ENCODE data around the gene SKOR2.

The SKOR2 gene

GRCh38 chr18:47260120-47260923, 8.9 kb upstream of the SKOR2 start:
- DNase-seq = peak; percentile 52

- DNase-seq = peak; percentile 50
Measured at GRCh38 chr18:47254341-47254939, 3.0 kb upstream of the SKOR2 start.

DNA sequence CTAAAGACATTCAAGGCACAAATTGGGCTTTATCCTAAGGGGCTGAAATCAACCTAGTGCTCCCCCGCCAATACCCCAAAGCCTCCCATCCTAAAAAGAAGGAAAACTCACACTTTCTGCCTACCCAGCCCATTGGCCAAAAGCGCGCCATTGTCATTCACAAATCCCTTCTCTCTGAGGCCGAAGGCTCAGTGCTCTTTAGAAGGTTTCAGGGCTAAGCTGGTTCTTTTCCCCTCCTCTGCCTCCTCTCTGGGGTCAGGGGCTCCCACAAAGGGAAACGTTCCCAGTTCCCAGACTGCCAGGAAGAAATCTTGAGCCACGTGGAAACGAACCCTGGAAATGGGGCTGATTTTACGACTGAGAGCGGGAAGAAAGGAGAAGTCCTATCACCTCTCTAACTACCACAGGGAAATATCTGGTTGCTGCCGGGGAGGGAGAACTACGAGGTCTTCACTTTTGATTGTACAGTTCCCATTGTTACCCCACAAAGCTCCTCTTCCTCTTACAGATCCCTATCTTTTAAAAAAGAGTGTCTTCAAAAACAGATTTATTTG, 1.7 kb upstream of the SKOR2 start:
- no peak for DNase-seq

- no peak for DNase-seq
Measured at GRCh38 chr18:47250391-47251046, 941 bp downstream of the SKOR2 start.

DNA sequence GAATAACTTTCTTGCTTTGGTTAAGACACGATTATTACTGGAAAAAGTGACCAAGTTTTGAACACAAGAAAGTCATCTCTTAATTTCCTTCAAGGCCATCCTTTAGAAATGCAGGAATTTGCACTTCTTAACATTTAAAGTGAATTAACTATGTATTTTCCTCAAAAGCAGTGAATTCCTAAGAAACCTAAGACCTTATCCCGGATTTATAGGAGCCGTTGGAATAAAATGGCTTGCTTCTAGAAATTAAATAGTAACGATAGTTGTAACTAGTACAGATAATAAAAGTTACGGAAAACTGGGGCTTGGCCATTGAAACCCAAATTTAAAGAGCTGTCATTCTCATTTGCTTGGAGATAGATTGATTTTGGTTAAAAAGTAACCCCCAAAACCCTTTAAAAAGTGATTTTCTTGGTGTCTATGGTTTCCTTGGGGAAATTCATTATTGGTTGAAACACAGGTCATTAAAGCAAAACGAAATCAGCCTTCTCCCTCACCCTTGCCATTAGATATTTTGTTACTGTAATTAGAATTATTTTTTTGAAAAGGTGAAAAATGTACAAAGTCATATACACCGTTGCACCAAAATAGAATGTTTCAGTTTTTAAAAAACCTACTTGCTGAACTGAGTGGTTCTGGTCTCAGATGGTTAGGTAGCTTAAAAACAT, 2.0 kb downstream of the SKOR2 start:
- no peak for DNase-seq

- DNase-seq = no peak
Measured at GRCh38 chr18:47248604-47249313, 2.7 kb downstream of the SKOR2 start.

DNA sequence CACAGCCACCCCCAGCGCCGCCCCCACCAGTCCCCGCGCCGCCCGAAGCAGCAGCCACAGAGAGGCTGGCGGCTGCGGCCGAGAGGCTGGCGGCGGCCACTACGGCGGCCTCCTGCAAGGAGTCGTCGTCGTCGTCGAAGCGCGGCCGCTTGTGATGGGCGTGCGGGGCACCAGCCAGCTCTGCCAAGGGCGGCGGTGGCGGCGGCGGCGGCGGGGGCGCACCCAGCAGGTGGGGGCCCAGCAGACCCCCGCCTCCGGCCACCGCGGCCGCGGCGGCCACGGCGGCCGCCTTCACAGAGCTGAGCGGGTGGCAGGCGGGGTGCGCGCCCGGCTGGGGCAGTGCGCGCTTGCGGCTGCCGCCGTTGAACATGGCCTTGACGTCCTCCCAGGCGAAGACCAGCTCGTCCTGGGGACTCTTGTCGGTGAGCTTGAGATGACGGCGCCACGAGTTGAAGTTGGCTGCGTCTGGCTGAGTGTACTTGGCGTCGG, 3.3 kb downstream of the SKOR2 start:
- DNase-seq = no peak

DNA sequence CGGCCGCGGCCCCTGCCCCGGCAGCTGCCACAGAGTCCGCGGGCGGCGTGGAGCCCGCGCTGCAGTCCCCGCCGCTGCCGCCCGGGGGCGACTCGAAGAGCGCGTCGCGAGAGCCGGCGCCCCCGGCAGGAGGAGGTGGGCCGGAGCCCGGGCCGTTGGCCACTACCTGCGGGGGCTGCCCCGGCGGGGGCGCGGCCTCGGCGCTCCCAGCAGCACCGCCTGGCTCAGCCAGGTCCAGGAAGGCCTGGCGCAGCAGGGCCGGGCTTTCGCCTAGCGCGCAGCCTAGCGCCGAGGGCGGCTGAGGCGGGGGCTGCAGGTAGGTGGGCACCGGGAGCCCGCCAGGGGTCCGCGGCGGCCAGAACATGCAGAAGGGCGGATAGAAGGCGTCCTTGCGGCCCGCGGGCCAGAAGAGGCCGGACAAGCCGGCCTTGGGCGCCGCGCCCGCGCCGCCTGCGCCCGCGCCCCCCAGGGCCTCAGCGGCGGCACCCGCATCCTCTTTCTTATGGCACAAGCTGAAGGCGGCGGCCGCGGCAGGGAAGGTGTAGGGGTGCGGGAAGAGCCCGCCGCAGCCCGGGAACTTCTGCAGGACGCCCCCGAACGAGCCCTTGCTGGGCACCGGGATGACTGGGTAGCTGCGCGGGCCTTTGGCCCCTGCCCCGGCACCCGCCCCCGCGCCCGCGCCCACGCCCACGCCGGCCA, 3.9 kb downstream of the SKOR2 start:
- DNase-seq = peak; percentile 34

- no peak for DNase-seq
Measured at GRCh38 chr18:47247036-47247415, 4.4 kb downstream of the SKOR2 start.

DNA sequence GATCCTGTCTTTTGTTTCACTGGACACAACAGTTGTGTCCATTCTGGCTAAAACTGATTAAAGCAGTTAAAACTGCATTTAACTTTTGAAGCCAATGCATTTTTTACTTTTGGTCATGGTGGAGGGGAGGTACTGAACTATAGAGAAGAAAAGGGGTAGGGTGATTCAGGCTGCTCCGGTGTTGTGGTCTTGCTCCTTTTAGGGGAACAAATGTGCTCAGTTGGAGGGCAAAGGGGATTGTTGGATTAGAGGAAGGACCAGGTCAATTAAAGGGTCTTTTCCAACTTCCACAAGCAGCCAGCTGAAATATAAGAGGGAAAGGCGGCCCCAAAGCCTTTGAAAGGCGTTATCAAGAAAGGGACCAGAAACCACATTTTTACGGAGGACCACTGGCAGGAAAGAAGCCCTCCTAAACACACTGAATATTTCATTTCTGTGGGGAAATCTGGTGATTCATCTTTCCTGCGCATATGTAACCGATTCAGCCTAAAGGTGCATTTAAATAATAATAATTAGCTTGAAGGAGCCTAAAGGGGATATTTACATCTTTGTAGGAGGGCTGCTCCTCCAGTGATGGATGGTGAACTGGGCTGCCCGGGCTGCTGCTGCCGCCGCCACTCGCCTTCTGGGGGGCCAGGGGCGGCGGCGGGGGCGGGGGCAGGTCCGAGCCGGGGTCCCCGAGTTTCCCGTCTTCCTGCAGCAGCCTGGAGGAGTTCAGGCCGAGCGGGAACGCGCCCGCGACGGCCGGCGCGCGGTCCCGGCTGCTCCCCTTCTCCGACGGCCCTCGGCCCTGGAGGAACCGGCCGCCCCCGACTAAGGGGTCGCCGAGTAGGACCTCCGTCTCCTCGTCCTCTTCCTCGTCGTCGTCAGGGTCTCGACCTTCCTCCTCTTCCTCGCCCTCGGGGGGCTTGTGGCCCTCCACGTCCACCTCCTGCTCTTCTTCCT, 5.2 kb downstream of the SKOR2 start:
- no peak for DNase-seq

DNA sequence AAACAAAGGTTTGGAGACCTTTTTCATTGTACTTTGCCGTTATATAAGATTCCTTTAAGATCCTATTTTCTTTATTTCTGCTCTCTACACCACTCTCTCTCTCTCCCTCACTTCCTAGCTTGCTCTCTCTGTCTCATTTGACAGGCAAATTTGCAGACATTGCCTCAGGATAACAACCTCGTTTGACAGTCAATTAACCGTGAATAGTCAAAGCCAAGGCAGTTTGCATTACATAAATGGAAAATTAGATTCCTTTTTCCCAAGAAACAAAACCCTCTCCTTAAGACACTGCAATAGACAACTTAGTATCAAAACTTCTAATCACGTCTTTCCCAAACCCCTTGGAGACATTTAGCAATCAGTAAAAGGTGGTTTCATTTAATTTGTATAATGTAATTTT, 7.4 kb downstream of the SKOR2 start:
- no peak for DNase-seq

GRCh38 chr18:47235096-47235495, 16.4 kb downstream of the SKOR2 start:
- no peak for DNase-seq

DNA sequence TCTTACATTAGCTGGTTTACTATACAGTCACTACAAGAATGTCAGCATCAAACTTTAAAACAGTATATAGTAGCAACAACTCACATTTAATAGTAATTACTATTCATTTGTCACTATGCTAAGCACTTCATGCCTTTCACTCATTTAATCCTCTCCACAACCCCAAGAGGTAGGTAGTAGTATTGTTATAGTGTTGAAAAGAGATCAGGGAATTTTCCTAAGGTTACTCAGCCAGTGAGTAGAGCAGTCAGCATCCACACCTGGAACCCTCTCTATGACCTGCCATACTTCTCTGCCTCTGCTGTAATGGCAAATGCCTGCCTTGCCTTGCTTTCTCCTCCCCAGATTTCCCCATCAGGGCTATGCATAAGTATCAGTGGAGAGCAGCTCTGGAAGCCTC, 24.8 kb downstream of the SKOR2 start:
- DNase-seq = no peak

DNA sequence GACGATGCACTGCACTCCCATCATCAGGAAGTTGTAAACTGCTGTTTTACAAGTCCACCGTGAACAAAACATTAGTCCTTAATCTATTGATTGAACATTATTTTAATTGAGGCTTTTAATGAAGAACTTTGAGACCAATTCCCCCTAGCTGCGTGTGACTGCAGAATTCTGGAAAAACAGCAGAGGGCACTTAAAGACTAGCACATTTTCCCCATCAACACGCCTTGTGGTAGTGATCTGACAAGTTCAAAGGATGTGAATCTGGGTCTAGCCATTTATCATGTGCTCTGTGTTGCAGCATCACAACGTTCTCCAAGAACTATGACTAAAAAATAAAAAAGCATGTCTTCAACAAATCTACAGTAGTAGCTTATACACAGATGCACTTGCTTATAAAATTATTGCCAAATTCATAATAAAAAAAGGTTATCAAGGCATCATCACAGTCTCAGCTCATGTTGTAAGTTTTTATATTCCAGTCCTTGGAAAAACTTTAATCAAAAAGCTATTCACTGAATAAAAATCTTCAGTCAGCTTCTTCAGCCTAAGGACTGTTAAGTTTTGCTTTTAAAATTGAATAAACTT, 35.8 kb downstream of the SKOR2 start:
- peak; percentile 6 for DNase-seq

DNA sequence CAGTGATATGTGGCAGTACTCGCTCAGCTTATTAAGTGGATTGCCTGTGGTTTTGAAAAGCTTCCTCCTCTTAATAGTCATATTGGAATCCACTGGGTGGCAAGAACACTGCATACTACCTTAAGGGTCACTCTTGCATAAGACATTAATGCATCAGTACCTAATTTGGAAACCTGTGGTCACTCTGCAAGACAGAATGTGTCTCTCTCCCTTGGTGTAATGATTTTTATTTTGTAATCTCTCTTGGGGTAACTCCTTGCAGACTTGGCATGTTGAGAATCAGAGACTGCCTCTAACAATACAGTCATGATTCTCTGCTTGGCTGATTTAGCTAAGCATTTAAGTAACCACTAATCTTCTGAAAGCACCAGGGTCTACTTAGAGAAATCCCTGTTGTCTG, 42.3 kb downstream of the SKOR2 start:
- no peak for DNase-seq

- no peak for DNase-seq
Measured at GRCh38 chr18:47206945-47207637, 44.4 kb downstream of the SKOR2 start.

- DNase-seq = peak; percentile 49
Measured at GRCh38 chr18:47204908-47205522, 46.4 kb downstream of the SKOR2 start.

DNA sequence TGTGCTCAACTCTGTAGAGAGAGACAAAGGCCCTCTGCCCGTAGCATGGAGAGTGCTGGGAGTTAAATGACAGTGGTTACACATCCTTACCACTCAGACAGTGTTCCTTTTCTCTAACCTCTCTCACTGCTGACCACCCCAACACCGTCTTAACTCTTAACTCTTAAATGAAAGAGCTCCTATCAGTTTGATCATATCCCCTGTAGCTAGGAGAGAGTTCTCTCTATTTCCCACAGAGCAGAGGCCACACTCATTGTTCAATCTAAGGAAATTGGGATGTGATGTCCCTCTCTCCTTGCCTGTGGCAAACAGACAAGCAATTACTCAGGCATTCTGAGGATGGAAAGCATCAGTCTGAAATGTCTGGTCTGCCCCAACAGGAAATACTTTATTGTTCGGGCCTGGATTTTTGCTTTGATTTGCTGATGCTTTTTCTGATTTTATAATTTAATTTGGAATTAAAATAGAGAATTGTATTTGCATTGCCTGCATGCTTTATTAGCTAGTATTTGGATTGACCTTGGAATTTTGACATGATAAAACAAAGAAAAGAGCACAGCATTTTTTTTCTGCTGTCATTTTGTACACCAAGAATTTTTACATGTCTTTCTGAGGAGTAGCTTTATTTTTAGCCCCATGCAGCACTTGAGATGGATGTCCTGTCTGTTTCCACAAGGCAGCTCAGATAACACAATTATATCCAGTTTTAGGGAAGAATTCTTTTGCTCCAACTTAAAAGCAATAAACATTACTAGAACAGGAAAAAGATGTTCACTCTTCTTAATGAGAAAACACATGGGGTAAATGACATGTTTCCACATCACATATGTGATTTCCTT, 47.6 kb downstream of the SKOR2 start:
- DNase-seq = no peak
